ENCODE measurements around the gene RFFL. TPM values are rescaled to one million over a fixed set of nuclear protein-coding genes. Genes with fewer than 3 reads are reported as not detected.
"Not testable (repeated sequence)": the region's sequence is repeated elsewhere in the genome, so short reads cannot be mapped to it uniquely, and the experiment has no call there.

RFFL gene
- 9.9 TPM for polyA plus RNA-seq (ENCODE audit: insufficient read length)

- DNase-seq: peak; percentile 62
Observed at GRCh38 chr17:35063514-35064223, at the start of gene RFFL. Gene RFFL, minus strand, starts transcription at chr17:35063707. Its CDS starts 37,154 bp downstream, at chr17:35026553.

GRCh38 chr17:35110791-35111190 is 47.3 kb upstream of the RFFL start:
- DNase-seq: not testable (repeated sequence)

- no peak for DNase-seq
Observed at GRCh38 chr17:35104844-35105450, 41.4 kb upstream of the RFFL start.

GRCh38 chr17:35103271-35103670 is 39.8 kb upstream of the RFFL start:
- DNase-seq: no peak

- DNase-seq: no peak
Observed at GRCh38 chr17:35101725-35102124, 38.2 kb upstream of the RFFL start.

- no peak for DNase-seq
Observed at GRCh38 chr17:35101036-35101435, 37.5 kb upstream of the RFFL start.

- DNase-seq: no peak
Observed at GRCh38 chr17:35099908-35100307, 36.4 kb upstream of the RFFL start.

GRCh38 chr17:35097776-35098175 is 34.3 kb upstream of the RFFL start:
- no peak for DNase-seq

GRCh38 chr17:35095741-35096140 is 32.2 kb upstream of the RFFL start:
- no peak for DNase-seq

- no peak for DNase-seq
Observed at GRCh38 chr17:35094902-35095301, 31.4 kb upstream of the RFFL start.

GRCh38 chr17:35090707-35091106 is 27.2 kb upstream of the RFFL start:
- DNase-seq: not testable (repeated sequence)

GRCh38 chr17:35089586-35090296 is 26.2 kb upstream of the RFFL start:
- no peak for DNase-seq

- DNase-seq: peak; percentile 92
Observed at GRCh38 chr17:35088881-35089585, 25.5 kb upstream of the RFFL start.

GRCh38 chr17:35088356-35088880 is 24.9 kb upstream of the RFFL start:
- peak; percentile 51 for DNase-seq

GRCh38 chr17:35087731-35088355 is 24.3 kb upstream of the RFFL start:
- peak; percentile 9 for DNase-seq

GRCh38 chr17:35086931-35087573 is 23.5 kb upstream of the RFFL start:
- no peak for DNase-seq

- DNase-seq: no peak
Observed at GRCh38 chr17:35086164-35086563, 22.7 kb upstream of the RFFL start.

- DNase-seq: no peak
Observed at GRCh38 chr17:35084987-35085386, 21.5 kb upstream of the RFFL start.

- DNase-seq: no peak
Observed at GRCh38 chr17:35083071-35083470, 19.6 kb upstream of the RFFL start.

- no peak for DNase-seq
Observed at GRCh38 chr17:35082073-35082657, 18.7 kb upstream of the RFFL start.

- DNase-seq: no peak
Observed at GRCh38 chr17:35081638-35082037, 18.1 kb upstream of the RFFL start.

Measured in hindlimb muscle (tissue), 1 donor.